Neuronal stem cell (in vitro differentiated cells): ENCODE results near the gene VEPH1.
"Not testable (repeated sequence)": the region's sequence is repeated elsewhere in the genome, so short reads cannot be mapped to it uniquely, and the experiment has no call there.

Source experiments
- DNase-seq: peaks from one replicate; pipeline ENCODE4 v3.0.0-alpha.2; 2013; ENCODE audit warnings: low spot score
- H2AFZ ChIP-seq: one replicate; pipeline ENCODE4 v1.6.1; 2013; ENCODE audit warnings: mild to moderate bottlenecking, low read length, inconsistent platforms
- H2AK5ac ChIP-seq: 2 replicates; pipeline ENCODE4 v1.6.1; 2013; ENCODE audit warnings: low read depth, mild to moderate bottlenecking, inconsistent platforms, low read length, moderate library complexity, mixed read lengths
- H2BK120ac ChIP-seq: 2 replicates; pipeline ENCODE4 v1.6.1; 2013; ENCODE audit warnings: low read depth, mild to moderate bottlenecking, inconsistent platforms, low read length, moderate library complexity, mixed read lengths
- H2BK12ac ChIP-seq: one replicate; pipeline ENCODE4 v1.6.1; 2013; ENCODE audit warnings: low read length, inconsistent platforms
- H2BK15ac ChIP-seq: 2 replicates; pipeline ENCODE4 v1.6.1; 2013; ENCODE audit warnings: mild to moderate bottlenecking, low read length, inconsistent platforms, mixed read lengths
- H2BK5ac ChIP-seq: one replicate; pipeline ENCODE4 v1.6.1; 2013; ENCODE audit warnings: inconsistent platforms, mild to moderate bottlenecking, low read length, moderate library complexity
- H3K14ac ChIP-seq: one replicate; pipeline ENCODE4 v1.6.1; 2013; ENCODE audit warnings: low read length, inconsistent platforms
- H3K18ac ChIP-seq: 2 replicates; pipeline ENCODE4 v1.6.1; 2013; ENCODE audit warnings: low read length, inconsistent platforms
- H3K23ac ChIP-seq: 2 replicates; pipeline ENCODE4 v1.6.1; 2013; ENCODE audit warnings: low read depth, mild to moderate bottlenecking, mixed read lengths, low read length, inconsistent platforms; ENCODE audit not compliant: poor library complexity
- H3K27ac ChIP-seq: replicated peaks from 3 replicates; pipeline ENCODE4 v1.5.1; 2013; ENCODE audit warnings: low read length, inconsistent platforms
- H3K27me3 ChIP-seq, 3 experiments: 2 replicates each; pipeline ENCODE4 v1.6.1; 2013; ENCODE audit warnings: low read length in 3 of 3, mild to moderate bottlenecking in 2 of 3, inconsistent platforms in 1 of 3, low read depth in 1 of 3, mixed read lengths in 1 of 3, moderate library complexity in 1 of 3; ENCODE audit not compliant: control insufficient read depth in 3 of 3, insufficient read depth in 3 of 3
- H3K36me3 ChIP-seq, 2 donors: replicated peaks in 1 of 2; 2 replicates each; pipeline ENCODE4 v1.6.1; 2013; ENCODE audit warnings: low read length in 2 of 2; ENCODE audit not compliant: control insufficient read depth in 2 of 2, insufficient read depth in 2 of 2
- H3K4ac ChIP-seq: 2 replicates; pipeline ENCODE4 v1.6.1; 2013; ENCODE audit warnings: inconsistent platforms, mild to moderate bottlenecking, low read length, moderate library complexity
- H3K4me1 ChIP-seq, 2 donors: 1 replicate in 1 of 2; 2 replicates in 1 of 2; pipeline ENCODE4 v1.6.1; 2013; ENCODE audit warnings: low read length in 2 of 2, low read depth in 1 of 2; ENCODE audit not compliant: control insufficient read depth in 2 of 2, insufficient read depth in 1 of 2
- H3K4me2 ChIP-seq: one replicate; pipeline ENCODE4 v1.6.1; 2013; ENCODE audit warnings: mild to moderate bottlenecking, low read length, inconsistent platforms; ENCODE audit not compliant: insufficient read depth, poor library complexity, severe bottlenecking
- H3K4me3 ChIP-seq, 2 donors: 2 replicates each; pipeline ENCODE4 v1.5.1; 2013; ENCODE audit warnings: low read length in 2 of 2, mild to moderate bottlenecking in 2 of 2, inconsistent platforms in 1 of 2, moderate library complexity in 1 of 2
- H3K79me1 ChIP-seq: one replicate; pipeline ENCODE4 v1.6.1; 2013; ENCODE audit warnings: low read depth, mild to moderate bottlenecking, inconsistent platforms, low read length, moderate library complexity
- H3K9ac ChIP-seq: one replicate; pipeline ENCODE4 v1.6.1; 2013; ENCODE audit warnings: mild to moderate bottlenecking, low read depth, low read length, inconsistent platforms; ENCODE audit not compliant: poor library complexity
- H3K9me3 ChIP-seq, 2 donors: replicated peaks in 1 of 2; 2 replicates each; pipeline versions ENCODE3 to v1.6.1; 2013; ENCODE audit warnings: low read length in 2 of 2, mild to moderate bottlenecking in 2 of 2, inconsistent platforms in 1 of 2, low read depth in 1 of 2, mixed read lengths in 1 of 2, moderate library complexity in 1 of 2; ENCODE audit not compliant: control insufficient read depth in 2 of 2, insufficient read depth in 1 of 2
- H4K8ac ChIP-seq: one replicate; pipeline ENCODE4 v1.6.1; 2013; ENCODE audit warnings: low read depth, mild to moderate bottlenecking, inconsistent platforms, low read length, moderate library complexity
- H4K91ac ChIP-seq: one replicate; pipeline ENCODE4 v1.6.1; 2013; ENCODE audit warnings: low read length, low read depth, mild to moderate bottlenecking, inconsistent platforms; ENCODE audit not compliant: poor library complexity
- WGBS, 2 donors: extraction: QIAGEN DNeasy Blood & Tissue Kit; methylation state at CpG; one replicate each; pipeline ENCODE4 v1.1.7; 2013; ENCODE audit warnings: missing lambda C conversion rate in 2 of 2, mixed read lengths in 1 of 2; ENCODE audit not compliant: insufficient read length in 2 of 2, insufficient replicate concordance in 1 of 2; ENCODE audit errors: extremely low coverage in 2 of 2; 5-methylcytosine and 5-hydroxymethylcytosine counted together

The VEPH1 gene

DNA sequence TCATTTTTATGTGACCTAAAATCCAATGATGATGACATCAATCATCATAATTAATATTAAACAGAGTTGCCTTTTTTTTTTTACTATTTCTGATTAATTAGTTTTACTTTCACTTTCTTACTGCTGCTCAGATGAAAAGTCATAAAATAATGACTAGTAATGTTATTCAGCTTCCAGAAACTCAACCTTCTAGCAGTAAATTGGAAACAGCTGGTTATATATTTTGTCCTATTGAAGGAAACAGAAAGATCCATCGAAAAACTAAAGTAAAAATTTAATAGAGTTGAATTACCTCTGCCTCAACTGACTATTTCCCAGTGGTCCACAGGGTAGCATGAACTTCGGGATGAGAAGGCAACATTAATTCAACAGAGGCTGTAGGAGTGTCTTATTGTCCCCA is 173.7 kb downstream of the VEPH1 start:
- Histone ChIP-seq H3K4me1 (peaks cover 0 to 12% of the 10 kb centered on the region in 2 donors), H3K4me2 (no peak overlapping the region), H3K36me3 (no peaks in the 10 kb centered on the region), H2BK15ac (no peak overlapping the region), H3K79me1 (no peaks in the 10 kb centered on the region), H3K9ac (no peak overlapping the region), H2BK120ac (no peak overlapping the region), H2BK5ac (no peak overlapping the region), H3K4me3 (no peak overlapping the region), H3K27me3 (no peaks in the 10 kb centered on the region), H3K4ac (no peak overlapping the region), H4K8ac (no peak overlapping the region), H3K27ac (no peak overlapping the region), H3K14ac (no peak overlapping the region), H3K23ac (no peak overlapping the region), H2AK5ac (no peak overlapping the region), H2BK12ac (no peak overlapping the region), H2AFZ (no peak overlapping the region), H3K9me3 (peaks cover 0 to 4% of the 10 kb centered on the region in 2 donors), H4K91ac (no peak overlapping the region), H3K18ac (no peak overlapping the region)
- WGBS, 2 donors: no CpG with 5 or more reads among the region's 2 CpGs
- DNase-seq: no peak

DNA sequence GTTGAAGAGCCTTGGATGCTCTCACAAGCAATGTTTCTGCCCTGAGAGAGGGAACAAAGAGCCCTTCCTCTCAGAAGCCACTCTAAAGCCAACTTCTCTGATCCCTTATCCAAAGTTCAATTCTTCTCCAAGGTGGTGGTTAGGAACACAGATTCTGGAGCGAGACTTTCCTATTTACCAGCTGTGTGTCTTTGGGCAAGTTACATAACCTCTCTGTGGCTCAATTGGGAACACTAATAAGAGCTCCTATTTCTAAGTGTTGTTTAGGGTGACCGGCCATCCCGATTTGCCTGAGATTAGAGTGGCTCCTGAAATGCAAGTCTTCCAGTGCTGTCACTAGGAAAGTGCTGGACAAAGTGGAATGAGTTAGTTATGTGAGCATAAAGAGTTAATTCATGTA is 175.4 kb downstream of the VEPH1 start:
- Histone ChIP-seq H4K8ac (no peak overlapping the region), H2BK15ac (no peak overlapping the region), H3K36me3 (no peaks in the 10 kb centered on the region), H2AFZ (no peak overlapping the region), H2BK5ac (no peak overlapping the region), H2BK12ac (no peak overlapping the region), H3K23ac (no peak overlapping the region), H2BK120ac (no peak overlapping the region), H3K27ac (no peak overlapping the region), H4K91ac (no peak overlapping the region), H3K18ac (no peak overlapping the region), H3K4ac (no peak overlapping the region), H3K4me2 (no peak overlapping the region), H3K27me3 (no peaks in the 10 kb centered on the region), H3K9ac (no peak overlapping the region), H3K14ac (no peak overlapping the region), H3K4me1 (peaks cover 0 to 4% of the 10 kb centered on the region in 2 donors), H3K79me1 (no peaks in the 10 kb centered on the region), H3K4me3 (no peak overlapping the region), H3K9me3 (peaks cover 0 to 7% of the 10 kb centered on the region in 2 donors), H2AK5ac (no peak overlapping the region)
- no CpG with 5 or more reads among the region's 3 CpGs for WGBS, 2 donors
- no peak for DNase-seq

DNA sequence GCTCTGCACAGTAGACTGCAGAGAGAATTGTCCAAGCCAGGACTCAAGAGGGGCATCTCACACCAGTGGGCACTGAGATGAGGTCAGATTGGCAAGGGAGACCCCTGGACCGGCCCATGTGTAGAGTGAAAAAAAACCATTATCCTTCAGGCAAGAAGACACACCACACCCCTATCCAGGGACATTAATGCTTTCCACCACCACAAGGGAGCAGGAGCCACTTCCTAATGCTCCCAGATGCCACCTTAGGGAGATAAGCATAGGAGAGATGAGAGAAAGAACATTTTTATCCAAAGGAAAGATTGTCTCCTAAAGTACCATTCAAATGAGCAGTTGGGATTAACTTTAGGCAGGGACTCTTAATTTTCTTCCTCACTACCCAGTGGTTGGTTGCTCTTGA is 176.2 kb downstream of the VEPH1 start:
- H2AFZ ChIP-seq: no peak overlapping the region
- H4K8ac ChIP-seq: no peak overlapping the region
- H2BK12ac ChIP-seq: no peak overlapping the region
- no peaks in the 10 kb centered on the region for H3K79me1 ChIP-seq
- no CpG with 5 or more reads among the region's 1 CpG for WGBS, 2 donors
- H3K14ac ChIP-seq: no peak overlapping the region
- H3K4me3 ChIP-seq: no peak overlapping the region
- no peak overlapping the region for H4K91ac ChIP-seq
- H3K9me3 ChIP-seq: peaks cover 0 to 7% of the 10 kb centered on the region in 2 donors
- no peak overlapping the region for H2AK5ac ChIP-seq
- H3K23ac ChIP-seq: no peak overlapping the region
- no peak overlapping the region for H3K9ac ChIP-seq
- no peak overlapping the region for H2BK120ac ChIP-seq
- H3K4ac ChIP-seq: no peak overlapping the region
- H3K27ac ChIP-seq: no peak overlapping the region
- no peak overlapping the region for H2BK15ac ChIP-seq
- no peaks in the 10 kb centered on the region for H3K36me3 ChIP-seq
- no peaks in the 10 kb centered on the region for H3K27me3 ChIP-seq
- H3K18ac ChIP-seq: no peak overlapping the region
- no peak overlapping the region for H2BK5ac ChIP-seq
- H3K4me2 ChIP-seq: no peak overlapping the region
- H3K4me1 ChIP-seq: peaks cover 0 to 4% of the 10 kb centered on the region in 2 donors
- DNase-seq: no peak

DNA sequence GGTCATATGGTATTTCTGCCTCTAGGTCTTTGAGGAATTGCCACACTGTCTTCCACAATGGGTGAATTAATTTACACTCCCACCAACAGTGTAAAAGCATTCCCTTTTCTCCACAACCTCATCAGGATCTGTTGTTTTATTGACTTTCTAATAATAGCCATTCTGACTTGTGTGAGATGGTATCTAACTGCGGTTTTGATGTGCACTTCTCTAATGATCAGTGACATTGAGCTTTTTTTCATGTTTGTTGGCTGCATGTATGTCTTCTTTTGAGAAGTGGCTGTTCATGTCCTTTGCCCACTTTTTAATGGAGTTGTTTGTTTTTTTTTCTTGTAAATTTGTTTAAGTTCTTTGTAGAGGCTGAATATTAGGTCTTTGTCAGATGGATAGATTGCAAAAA is 178.3 kb downstream of the VEPH1 start:
- not testable (repeated sequence) for DNase-seq, H3K23ac ChIP-seq, H3K36me3 ChIP-seq, H2BK15ac ChIP-seq, H3K79me1 ChIP-seq, H2BK5ac ChIP-seq, H3K27me3 ChIP-seq, H3K4ac ChIP-seq, H3K14ac ChIP-seq, H4K8ac ChIP-seq, H2AK5ac ChIP-seq, H2BK120ac ChIP-seq, H3K4me1 ChIP-seq, H2BK12ac ChIP-seq, H3K4me2 ChIP-seq, H2AFZ ChIP-seq, H3K27ac ChIP-seq, H3K18ac ChIP-seq, H3K9ac ChIP-seq, H4K91ac ChIP-seq, H3K4me3 ChIP-seq
- peaks cover 0 to 13% of the 10 kb centered on the region in 2 donors for H3K9me3 ChIP-seq
- WGBS, 2 donors: no CpG with 5 or more reads among the region's 1 CpG
